Mesothelial cell of epicardium (in vitro differentiated cells): ENCODE measurements around the gene ELOA2. TPM values are rescaled to one million over a fixed set of nuclear protein-coding genes. Genes with fewer than 3 reads are reported as not detected.

ENCODE experiments used
- DNase-seq, 2 experiments: peaks; one replicate each; pipeline ENCODE4 v3.0.0; 2021; ENCODE audit warnings: low spot score in 2 of 2; ENCODE audit not compliant: unreplicated experiment in 2 of 2
- H3K27ac Mint-ChIP-seq: 2 replicates; pipeline ENCODE4 v1.8.0; 2021; ENCODE audit warnings: mixed read lengths
- H3K27me3 Mint-ChIP-seq: 2 replicates; pipeline ENCODE4 v1.8.0; 2021; ENCODE audit warnings: low read depth, mixed read lengths
- H3K36me3 Mint-ChIP-seq: 2 replicates; pipeline ENCODE4 v1.8.0; 2021; ENCODE audit warnings: mixed read lengths
- H3K4me1 Mint-ChIP-seq: 2 replicates; pipeline ENCODE4 v1.8.0; 2021; ENCODE audit warnings: mixed read lengths
- H3K4me3 Mint-ChIP-seq: 2 replicates; pipeline ENCODE4 v1.8.0; 2021; ENCODE audit warnings: mild to moderate bottlenecking, moderate library complexity, mixed read lengths
- H3K9me3 Mint-ChIP-seq: 2 replicates; pipeline ENCODE4 v1.8.0; 2021; ENCODE audit warnings: mixed read lengths
- total RNA-seq: library from RNA; stranded (reverse); gene quantifications from 3 replicates; pipeline ENCODE4 v1.2.1, GENCODE V29; 2021
- TF ChIP-seq, protein P1 (sequence below): fragments of 200-600 bp; sonication (generic); IDR thresholded peaks from one replicate; pipeline ENCODE4 v1.5.0; 2021; ENCODE audit warnings: antibody characterized with exemption; ENCODE audit not compliant: unreplicated experiment

ELOA2 gene, protein sequence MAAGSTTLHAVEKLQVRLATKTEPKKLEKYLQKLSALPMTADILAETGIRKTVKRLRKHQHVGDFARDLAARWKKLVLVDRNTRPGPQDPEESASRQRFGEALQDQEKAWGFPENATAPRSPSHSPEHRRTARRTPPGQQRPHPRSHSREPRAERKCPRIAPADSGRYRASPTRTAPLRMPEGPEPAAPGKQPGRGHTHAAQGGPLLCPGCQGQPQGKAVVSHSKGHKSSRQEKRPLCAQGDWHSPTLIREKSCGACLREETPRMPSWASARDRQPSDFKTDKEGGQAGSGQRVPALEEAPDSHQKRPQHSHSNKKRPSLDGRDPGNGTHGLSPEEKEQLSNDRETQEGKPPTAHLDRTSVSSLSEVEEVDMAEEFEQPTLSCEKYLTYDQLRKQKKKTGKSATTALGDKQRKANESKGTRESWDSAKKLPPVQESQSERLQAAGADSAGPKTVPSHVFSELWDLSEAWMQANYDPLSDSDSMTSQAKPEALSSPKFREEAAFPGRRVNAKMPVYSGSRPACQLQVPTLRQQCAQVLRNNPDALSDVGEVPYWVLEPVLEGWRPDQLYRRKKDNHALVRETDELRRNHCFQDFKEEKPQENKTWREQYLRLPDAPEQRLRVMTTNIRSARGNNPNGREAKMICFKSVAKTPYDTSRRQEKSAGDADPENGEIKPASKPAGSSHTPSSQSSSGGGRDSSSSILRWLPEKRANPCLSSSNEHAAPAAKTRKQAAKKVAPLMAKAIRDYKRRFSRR
- total RNA-seq, result not detected in 3 replicates

DNA sequence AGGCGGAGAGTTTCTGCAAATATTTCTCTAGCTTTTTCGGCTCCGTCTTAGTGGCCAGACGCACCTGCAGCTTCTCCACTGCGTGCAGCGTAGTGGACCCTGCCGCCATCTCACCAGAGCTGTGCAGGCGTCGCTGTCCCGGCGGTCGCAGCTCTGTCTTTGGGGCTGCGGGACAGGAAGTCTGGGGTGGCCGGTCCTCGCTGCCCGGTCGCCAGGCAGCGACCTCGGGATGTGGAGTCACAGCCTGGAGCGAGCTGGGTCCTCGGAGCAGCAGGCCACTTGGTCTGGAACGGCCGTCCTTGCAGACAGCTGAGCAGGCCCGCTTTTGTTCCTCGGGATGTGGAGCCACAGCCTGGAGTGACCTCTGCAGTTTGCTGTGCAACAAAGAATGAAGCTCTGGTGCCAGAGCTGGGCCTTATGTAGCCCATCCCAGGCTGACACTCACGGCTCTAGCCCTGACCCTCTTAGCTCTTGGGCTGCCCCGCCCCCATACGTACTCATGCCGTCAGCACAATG is at the start of gene ELOA2:
TSS of gene ELOA2 (minus strand) at position 466 of the 516 bp plus-strand sequence. CDS start at position 109, 357 bp downstream.
- peaks cover 4% of the 10 kb centered on the region for H3K9me3 Mint-ChIP-seq
- no peak for DNase-seq
- no peak within 1 kb of the TSS for H3K4me3 Mint-ChIP-seq
- H3K27me3 Mint-ChIP-seq, result peaks cover 7% of the 10 kb centered on the region
- TF ChIP-seq, protein P1, sequence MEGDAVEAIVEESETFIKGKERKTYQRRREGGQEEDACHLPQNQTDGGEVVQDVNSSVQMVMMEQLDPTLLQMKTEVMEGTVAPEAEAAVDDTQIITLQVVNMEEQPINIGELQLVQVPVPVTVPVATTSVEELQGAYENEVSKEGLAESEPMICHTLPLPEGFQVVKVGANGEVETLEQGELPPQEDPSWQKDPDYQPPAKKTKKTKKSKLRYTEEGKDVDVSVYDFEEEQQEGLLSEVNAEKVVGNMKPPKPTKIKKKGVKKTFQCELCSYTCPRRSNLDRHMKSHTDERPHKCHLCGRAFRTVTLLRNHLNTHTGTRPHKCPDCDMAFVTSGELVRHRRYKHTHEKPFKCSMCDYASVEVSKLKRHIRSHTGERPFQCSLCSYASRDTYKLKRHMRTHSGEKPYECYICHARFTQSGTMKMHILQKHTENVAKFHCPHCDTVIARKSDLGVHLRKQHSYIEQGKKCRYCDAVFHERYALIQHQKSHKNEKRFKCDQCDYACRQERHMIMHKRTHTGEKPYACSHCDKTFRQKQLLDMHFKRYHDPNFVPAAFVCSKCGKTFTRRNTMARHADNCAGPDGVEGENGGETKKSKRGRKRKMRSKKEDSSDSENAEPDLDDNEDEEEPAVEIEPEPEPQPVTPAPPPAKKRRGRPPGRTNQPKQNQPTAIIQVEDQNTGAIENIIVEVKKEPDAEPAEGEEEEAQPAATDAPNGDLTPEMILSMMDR, result no peak
- no peaks in the 10 kb centered on the region for H3K4me1 Mint-ChIP-seq
- H3K27ac Mint-ChIP-seq, result no peak within 1 kb of the TSS
- H3K36me3 Mint-ChIP-seq, result peaks cover 3% of the 10 kb centered on the region

DNA sequence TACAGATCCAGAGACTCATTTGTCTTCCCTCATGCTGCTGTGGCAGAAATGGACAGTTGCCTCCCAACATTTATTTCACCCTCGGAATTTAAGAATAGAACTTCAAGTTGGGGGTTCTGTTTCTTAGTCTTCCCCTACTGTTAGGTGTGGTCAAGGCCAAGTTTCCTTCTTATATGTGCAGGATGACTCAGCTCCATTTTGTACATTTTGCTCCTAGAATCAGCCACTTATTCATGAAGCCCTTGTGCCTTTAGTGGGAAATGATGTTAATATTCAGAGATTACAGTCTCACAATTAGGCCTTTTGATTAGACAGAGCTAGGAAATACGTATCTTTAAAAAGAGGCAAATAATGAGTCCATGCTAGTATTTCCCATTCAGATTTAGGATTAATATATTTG is 46.2 kb upstream of the ELOA2 start:
- H3K9me3 Mint-ChIP-seq, result no peaks in the 10 kb centered on the region
- no peaks in the 10 kb centered on the region for H3K36me3 Mint-ChIP-seq
- H3K27me3 Mint-ChIP-seq, result no peaks in the 10 kb centered on the region
- TF ChIP-seq, protein P1, result no peak
- H3K27ac Mint-ChIP-seq, result no peak overlapping the region
- no peaks in the 10 kb centered on the region for H3K4me1 Mint-ChIP-seq
- DNase-seq, result no peak
- H3K4me3 Mint-ChIP-seq, result no peak overlapping the region

DNA sequence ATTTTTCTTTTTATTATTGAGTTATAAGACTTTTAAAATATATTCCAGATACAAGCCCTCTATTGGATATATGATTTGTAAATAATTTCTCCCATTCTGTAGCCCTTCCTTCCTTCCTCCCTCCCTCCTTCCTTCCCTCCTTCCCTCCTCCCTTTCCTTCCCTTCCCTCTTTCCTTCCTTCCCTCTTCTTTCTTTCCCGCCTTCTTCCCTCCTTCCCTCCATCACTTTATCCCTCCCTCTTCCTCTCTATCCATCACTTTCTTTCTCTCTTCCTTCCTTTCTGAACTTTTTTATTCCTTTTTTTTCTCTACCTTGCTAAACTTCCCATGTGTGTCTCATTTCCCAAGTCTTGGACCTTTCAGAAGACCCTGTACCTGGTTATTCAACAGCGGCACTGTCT is 45.5 kb upstream of the ELOA2 start:
- Mint-ChIP-seq H3K4me1 (no peaks in the 10 kb centered on the region), H3K4me3 (no peak overlapping the region), H3K36me3 (no peaks in the 10 kb centered on the region), H3K27ac (no peak overlapping the region), H3K27me3 (no peaks in the 10 kb centered on the region), H3K9me3 (no peaks in the 10 kb centered on the region)
- DNase-seq, result no peak
- TF ChIP-seq, protein P1, result no peak

DNA sequence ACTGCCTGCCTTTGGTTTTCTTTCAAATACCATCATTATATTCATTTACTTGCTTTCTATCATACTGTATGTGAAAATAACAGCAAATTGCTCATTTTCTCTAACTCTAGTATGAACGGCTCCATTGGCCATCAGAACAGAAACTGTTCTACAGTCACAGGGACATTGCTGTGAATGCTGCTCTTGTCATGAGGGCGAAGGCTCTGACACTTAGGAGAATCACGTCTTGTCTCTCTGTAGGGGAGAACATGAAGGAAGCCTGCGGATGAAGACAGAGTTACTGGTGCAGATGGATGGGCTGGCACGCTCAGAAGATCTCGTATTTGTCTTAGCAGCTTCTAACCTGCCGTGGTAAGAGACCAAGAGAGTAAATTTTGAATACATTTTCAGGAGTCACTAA is 41.7 kb upstream of the ELOA2 start:
- Mint-ChIP-seq H3K4me1 (peaks cover 8% of the 10 kb centered on the region), H3K36me3 (no peaks in the 10 kb centered on the region), H3K9me3 (no peaks in the 10 kb centered on the region), H3K27ac (no peak overlapping the region), H3K4me3 (no peak overlapping the region), H3K27me3 (no peaks in the 10 kb centered on the region)
- TF ChIP-seq, protein P1, result no peak
- DNase-seq, result no peak

DNA sequence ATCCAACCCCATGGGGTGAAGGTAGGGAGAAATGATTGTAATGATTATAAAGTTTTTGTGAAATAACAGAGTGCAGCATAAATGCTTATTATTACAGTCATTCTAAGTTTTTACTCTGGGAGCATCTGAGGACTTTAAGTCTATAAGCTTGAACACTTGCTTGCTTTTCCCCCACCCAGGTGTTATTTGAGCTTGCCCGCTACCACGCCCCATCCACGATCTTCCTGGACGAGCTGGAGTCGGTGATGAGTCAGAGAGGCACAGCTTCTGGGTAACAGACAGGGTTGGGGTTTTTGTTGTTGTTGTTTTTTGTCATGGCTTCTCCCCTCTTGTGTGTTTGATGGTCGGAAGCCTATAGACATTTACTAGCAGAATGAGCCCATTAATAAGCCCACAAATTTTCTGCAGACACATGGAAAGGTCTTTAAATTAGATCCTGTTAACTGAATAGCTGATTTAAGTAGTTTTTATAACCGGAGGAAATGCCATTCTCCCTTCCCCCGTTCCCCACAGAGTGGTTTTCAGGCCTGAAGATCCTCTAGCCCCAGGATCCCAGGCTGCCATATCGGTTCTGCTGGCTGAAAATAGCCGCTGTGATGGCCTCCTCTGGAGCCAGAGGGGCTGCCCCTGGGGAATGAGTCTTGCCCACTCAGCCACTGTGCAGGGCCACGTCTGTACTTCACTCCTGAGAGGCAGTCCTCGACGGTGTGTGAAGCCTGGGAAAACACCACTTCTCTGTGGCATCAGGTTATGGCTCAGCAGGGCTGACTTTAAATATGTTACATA is 39.9 kb upstream of the ELOA2 start:
- H3K4me1 Mint-ChIP-seq, result peaks cover 8% of the 10 kb centered on the region
- TF ChIP-seq, protein P1, result no peak
- no peaks in the 10 kb centered on the region for H3K27me3 Mint-ChIP-seq
- H3K36me3 Mint-ChIP-seq, result no peaks in the 10 kb centered on the region
- H3K9me3 Mint-ChIP-seq, result no peaks in the 10 kb centered on the region
- DNase-seq, result no peak
- no peak overlapping the region for H3K27ac Mint-ChIP-seq
- no peak overlapping the region for H3K4me3 Mint-ChIP-seq
